SH-SY5Y (cell line): ENCODE measurements around the gene FKBP5.
A peak's percentile ranks its signal among the peaks of the same experiment; 100 is the strongest.

Source experiments
- GATA2 ChIP-seq: IDR thresholded peaks from 2 replicates; pipeline ENCODE4 v1.6.1; 2011; ENCODE audit warnings: mild to moderate bottlenecking, low read depth, low read length
- GATA3 ChIP-seq: IDR thresholded peaks from 2 replicates; pipeline ENCODE4 v1.6.1; 2011; ENCODE audit warnings: low read depth, mild to moderate bottlenecking, low read length, moderate library complexity

FKBP5 gene

DNA sequence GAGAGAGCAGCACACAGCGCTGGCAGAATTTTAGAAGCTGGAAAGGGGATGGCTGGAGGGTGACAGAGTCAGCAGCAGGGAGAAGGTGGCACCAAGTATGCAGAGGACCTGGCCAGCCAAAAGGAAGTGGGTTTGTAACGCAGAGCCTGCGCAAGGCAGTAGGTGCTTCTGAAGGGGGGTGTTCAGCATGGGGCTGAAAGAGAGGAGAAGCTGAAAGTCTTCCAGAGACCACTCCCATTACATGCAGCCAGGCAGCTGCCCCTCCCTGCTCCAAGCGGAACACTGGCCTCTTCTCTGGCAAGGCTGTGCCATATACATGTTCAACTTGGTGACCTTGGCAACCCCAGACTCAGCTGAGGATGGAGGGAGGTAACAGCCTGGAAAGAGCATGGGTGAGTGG is 133.9 kb downstream of the FKBP5 start:
- TF ChIP-seq GATA3 (no peak), GATA2 (no peak)

GRCh38 chr6:35553315-35553714 is 135.4 kb downstream of the FKBP5 start:
- TF ChIP-seq GATA3 (no peak), GATA2 (no peak)

DNA sequence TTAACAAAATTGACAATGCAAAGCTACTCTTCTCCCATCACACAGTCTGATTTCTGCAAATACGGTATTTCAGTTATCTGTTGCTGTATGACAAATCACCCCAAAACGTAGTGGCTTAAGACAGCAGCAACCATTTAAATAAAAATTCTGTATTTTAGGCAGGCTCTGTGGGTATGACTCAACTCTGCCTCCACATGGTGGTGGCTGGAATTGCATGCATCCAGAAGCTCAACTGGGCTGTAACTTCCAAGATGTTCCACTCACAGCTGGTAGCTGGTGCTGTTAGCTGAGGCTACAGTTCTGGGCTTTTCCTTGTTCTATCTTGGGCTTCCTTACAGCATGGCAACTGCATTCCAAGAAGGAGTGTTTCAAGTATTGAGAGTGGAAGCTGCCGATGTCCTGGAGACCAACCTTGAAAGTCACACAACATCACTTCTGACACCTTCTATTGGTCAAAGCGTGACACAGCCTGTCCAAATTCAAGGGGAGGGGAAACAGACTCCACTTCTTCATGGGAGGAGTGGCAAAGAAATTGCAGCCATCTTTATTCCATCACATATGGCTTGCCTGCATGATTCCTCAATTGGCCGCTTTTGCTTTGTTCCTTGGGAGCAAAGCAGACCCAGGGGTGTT is 136.3 kb downstream of the FKBP5 start:
- TF ChIP-seq GATA2 (no peak), GATA3 (no peak)

- TF ChIP-seq GATA3: no peak
Observed at GRCh38 chr6:35550437-35550836, 138.3 kb downstream of the FKBP5 start.

GRCh38 chr6:35547676-35548075 is 141.0 kb downstream of the FKBP5 start:
- TF ChIP-seq GATA3 (no peak), GATA2 (no peak)

DNA sequence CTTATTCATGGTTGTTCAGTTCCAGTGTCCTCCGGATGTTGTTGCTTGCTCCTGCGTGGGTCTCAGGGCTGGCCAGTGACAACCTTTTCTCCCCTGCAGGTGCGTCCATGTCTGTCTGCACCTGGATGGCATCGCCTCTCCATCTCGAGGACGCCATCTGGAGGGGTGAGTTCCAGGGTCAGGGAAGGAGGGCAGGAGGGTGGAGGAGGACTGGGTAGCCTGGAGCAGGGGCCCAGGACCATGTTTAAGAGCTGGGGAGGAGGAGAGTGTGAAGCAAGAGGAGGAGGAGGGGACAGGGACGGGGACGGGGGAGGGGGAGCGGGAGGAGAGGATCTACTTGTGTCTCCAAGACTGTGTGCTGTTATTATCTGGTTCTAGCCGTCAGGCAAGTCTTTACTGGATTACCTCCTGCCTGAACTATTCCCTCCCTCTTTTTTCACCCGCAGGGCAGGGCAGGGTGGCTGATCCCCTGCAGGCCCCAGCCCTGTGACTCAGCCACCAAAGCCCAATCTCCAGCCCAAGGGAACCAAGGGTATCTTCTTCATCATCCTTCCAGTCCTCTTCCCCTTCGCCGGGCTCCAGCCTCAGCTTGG is 143.8 kb downstream of the FKBP5 start:
- no peak for TF ChIP-seq GATA3
- no peak for TF ChIP-seq GATA2

DNA sequence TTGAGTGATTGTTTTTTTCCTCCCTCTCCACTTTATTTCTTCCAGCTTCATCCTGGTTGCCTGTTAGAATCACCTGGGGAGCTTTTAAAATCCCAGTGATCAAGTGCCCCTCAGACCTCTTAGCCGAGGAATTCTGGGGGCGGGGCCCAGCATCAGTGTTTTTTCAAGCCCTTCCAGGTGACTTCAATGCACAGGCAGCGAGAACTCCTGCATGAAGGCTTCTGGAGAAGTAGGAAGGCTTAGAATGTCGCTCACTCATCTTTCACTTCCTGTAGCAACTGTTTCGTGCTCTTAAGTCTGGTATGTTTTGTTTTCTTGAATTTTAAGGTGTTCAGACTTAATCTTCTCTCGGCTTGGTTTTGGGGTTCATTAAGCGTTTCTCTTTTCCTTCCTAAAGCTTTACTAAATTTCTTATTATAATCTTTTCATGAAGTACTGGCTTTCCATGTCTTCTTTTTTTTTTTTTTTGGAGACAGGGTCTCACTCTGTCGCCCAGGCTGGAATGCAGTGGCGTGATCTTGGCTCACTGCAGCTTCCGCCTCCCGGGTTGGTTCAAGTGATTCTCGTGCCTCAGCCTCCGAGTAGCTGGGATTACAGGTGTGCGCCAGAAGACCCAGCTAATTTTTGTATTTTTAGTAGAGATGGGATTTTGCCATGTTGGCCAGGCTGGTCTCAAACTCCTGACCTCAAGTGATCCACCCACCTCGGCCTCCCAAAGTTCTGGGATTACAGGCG is 145.1 kb downstream of the FKBP5 start:
- TF ChIP-seq GATA3 (no peak), GATA2 (no peak)

DNA sequence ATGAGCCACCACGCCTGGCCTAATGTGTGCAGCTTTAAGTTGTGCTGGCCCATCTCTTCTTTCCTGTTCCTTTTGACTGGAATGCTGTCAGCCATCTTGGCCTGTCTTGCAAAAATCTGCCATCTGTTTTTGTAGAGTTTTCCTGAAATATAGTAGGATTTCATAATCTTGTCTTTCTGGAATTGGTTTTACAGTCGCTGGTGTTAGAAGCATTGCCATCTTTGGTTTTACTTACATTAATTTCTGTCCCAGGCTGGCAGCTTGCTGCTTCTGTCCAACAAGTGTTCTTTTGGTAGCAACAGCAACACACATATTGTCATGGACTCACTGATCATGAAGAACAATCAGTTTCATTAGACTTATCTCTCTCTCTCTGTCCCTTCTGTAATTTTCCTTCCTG is 146.9 kb downstream of the FKBP5 start:
- no peak for TF ChIP-seq GATA2
- TF ChIP-seq GATA3: no peak

- TF ChIP-seq GATA3: peak; percentile 83
- peak; percentile 82 for TF ChIP-seq GATA2
Observed at GRCh38 chr6:35539223-35539622, 149.5 kb downstream of the FKBP5 start.

DNA sequence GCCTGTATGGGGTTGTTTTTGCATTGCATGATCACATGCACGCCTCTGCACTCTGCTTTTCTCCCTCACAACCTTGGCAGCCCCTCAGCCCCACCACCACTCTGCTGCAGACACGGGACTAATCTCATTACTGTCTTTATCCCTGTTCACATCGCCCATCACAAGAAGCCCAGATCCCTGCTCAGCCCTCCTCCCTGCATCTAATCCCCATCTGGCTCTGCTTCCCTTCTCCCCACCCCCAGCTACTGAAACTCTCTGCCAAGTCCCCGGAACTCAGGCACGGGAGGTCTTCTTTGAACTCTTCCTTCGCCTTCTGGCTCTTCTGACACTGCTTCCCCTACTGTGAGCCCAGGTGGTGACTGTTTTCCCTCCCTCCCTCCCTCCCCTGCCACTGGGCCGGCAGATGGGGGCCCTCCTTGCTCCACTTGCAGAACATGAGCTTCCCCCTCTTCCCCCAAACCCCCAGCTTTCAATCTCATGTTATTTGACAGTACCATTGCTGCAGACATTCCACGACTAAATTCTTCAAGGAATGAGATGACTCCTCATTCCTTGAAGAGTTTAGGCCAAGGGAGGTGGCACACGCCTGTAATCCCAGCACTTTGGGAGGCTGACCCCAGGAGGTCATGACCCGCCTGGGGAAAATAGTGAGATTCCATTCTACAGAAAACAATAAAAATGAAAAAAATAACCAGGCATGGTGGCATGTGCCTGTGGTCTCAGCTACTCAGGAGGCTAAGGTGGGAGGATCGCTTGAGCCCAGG is 154.1 kb downstream of the FKBP5 start:
- TF ChIP-seq GATA3 (peak; percentile 70), GATA2 (peak; percentile 97)

GRCh38 chr6:35533981-35534380 is 154.7 kb downstream of the FKBP5 start:
- TF ChIP-seq GATA3: no peak

DNA sequence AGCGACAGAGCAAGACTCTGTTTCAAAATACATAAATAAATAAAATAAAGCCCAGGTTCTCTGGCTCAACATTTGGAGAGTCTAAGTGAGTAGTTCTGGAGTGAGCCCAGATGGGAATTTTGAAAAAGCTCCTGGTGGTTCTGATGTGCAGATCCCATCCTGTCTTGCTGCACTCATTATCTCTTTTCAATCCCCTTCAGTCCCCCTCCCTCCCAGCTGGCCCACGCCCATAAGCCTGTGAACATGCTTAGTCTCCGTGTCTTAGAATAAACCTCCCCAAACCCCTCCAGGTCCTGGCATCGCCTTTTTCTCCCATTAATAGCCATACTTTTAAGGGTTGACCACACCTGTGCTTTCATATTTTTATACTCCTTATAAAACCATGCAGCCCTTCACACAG is 156.6 kb downstream of the FKBP5 start:
- TF ChIP-seq GATA3 (no peak), GATA2 (no peak)

GRCh38 chr6:35524380-35525020 is 164.2 kb downstream of the FKBP5 start:
- TF ChIP-seq GATA2 (no peak), GATA3 (no peak)
